ENCODE results near the gene BICD1. TPM values are rescaled to one million over a fixed set of nuclear protein-coding genes. Genes with fewer than 3 reads are reported as not detected.

BICD1 gene
- total RNA-seq, 1 donor from 2014 or later = 33.8 TPM

DNA sequence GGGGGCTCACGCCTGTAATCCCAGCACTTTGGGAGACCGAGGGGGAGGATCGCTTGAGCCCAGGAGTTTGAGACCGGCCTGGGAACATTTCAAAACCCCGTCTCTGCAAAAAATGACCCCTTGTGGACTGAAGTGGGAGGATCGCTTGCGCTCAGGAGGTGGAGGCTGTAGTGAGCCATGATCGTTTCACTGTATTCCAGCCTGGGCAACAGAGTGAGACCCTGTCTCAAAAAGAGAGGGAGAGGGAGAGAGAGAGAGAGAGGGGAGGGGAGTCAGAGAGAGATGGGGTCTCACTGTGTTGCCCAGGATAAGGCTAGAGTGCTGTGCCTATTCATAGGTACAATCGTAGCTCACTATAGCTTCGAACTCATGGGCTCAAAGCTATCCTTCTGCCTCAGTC lies 295.5 kb downstream of the BICD1 start:
- H3K36me3 ChIP-seq = no peaks in the 10 kb centered on the region
- no peak overlapping the region for H3K27ac ChIP-seq
- H3K4me3 ChIP-seq = no peak overlapping the region
- intact Hi-C loops (cut with DNase I) = loop anchor here (5.0 kb wide), 1 partner anchor 45 kb away; no protein-coding TSS in a partner anchor
- no peaks in the 10 kb centered on the region for H3K27me3 ChIP-seq
- TF ChIP-seq, protein P1, sequence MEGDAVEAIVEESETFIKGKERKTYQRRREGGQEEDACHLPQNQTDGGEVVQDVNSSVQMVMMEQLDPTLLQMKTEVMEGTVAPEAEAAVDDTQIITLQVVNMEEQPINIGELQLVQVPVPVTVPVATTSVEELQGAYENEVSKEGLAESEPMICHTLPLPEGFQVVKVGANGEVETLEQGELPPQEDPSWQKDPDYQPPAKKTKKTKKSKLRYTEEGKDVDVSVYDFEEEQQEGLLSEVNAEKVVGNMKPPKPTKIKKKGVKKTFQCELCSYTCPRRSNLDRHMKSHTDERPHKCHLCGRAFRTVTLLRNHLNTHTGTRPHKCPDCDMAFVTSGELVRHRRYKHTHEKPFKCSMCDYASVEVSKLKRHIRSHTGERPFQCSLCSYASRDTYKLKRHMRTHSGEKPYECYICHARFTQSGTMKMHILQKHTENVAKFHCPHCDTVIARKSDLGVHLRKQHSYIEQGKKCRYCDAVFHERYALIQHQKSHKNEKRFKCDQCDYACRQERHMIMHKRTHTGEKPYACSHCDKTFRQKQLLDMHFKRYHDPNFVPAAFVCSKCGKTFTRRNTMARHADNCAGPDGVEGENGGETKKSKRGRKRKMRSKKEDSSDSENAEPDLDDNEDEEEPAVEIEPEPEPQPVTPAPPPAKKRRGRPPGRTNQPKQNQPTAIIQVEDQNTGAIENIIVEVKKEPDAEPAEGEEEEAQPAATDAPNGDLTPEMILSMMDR (IDR thresholded peaks at IDR 0.05) = no peak
- no peaks in the 10 kb centered on the region for H3K4me1 ChIP-seq
- no peak for DNase-seq (ENCODE audit: low spot score in 2 of 2)
- no peaks in the 10 kb centered on the region for H3K9me3 ChIP-seq

DNA sequence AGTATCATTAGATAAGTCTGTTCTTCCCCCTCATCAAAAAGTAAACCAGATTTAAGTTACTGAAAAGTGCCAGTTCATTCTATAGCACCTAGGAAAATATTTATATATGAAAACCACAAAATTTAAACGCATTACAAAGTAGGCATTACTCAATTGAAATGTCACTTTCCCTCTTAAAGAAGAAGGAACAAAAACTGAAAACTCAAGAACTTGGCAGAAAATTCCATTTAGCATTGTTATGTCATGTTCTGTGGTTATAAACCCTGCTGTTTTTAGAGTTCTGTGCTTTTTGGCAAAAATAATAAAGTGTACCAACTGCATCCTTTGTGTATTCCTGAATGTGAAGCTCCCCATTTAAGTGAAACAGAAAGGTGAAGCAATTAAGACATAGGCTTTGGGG lies 296.3 kb downstream of the BICD1 start:
- intact Hi-C loops (cut with DNase I) = loop anchor here (5.0 kb wide), 1 partner anchor 44 kb away; no protein-coding TSS in a partner anchor
- no peaks in the 10 kb centered on the region for H3K36me3 ChIP-seq
- no peak overlapping the region for H3K4me3 ChIP-seq
- TF ChIP-seq, protein P1 (IDR thresholded peaks at IDR 0.05) = no peak
- H3K27ac ChIP-seq = no peak overlapping the region
- no peaks in the 10 kb centered on the region for H3K27me3 ChIP-seq
- no peaks in the 10 kb centered on the region for H3K4me1 ChIP-seq
- no peaks in the 10 kb centered on the region for H3K9me3 ChIP-seq
- no peak for DNase-seq (ENCODE audit: low spot score in 2 of 2)

DNA sequence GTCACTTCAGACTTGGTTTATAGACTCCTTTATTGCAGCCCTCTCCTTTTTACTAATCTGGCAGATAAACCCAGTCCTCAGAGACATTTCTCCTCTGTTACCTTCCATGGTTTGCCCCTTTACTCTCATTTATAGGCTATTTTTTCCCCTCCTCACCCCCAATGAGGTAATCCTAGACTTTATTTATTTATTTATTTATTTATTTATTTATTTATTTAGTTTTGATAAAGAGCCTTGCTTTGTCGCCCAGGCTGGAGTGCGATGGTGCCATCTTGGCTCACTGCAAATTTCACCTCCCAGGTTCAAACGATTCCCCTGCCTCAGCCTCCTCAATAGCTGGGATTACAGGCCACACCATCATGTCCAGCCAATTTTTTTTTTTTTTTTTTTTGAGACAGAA lies 301.1 kb downstream of the BICD1 start:
- H3K4me1 ChIP-seq = no peaks in the 10 kb centered on the region
- no peak for DNase-seq (ENCODE audit: low spot score in 2 of 2)
- no peak overlapping the region for H3K4me3 ChIP-seq
- H3K27me3 ChIP-seq = no peaks in the 10 kb centered on the region
- intact Hi-C loops (cut with DNase I) = no loop called here
- H3K36me3 ChIP-seq = no peaks in the 10 kb centered on the region
- H3K27ac ChIP-seq = no peak overlapping the region
- TF ChIP-seq, protein P1 (IDR thresholded peaks at IDR 0.05) = no peak
- H3K9me3 ChIP-seq = no peaks in the 10 kb centered on the region

DNA sequence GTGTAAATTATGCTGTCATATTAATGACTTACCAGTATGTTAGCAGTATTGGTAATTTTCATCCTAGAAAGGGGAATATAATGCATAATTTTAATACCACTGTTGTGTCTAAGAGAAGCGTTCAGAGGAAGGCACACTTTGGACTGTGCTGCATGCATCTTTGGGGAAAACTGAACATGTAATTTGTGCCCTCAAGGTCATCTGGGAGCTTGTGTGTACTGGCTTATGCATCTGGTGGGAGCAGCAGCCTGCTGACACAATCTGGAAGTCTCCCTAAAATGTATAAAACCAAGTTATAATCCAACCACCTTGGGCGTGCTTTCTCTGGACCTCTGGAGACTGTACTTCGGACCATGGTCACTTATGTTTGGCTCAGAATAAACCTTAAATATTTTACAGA lies 306.8 kb downstream of the BICD1 start:
- H3K9me3 ChIP-seq = no peaks in the 10 kb centered on the region
- no peak for DNase-seq (ENCODE audit: low spot score in 2 of 2)
- no peak overlapping the region for H3K4me3 ChIP-seq
- no peaks in the 10 kb centered on the region for H3K36me3 ChIP-seq
- no peaks in the 10 kb centered on the region for H3K27me3 ChIP-seq
- no peaks in the 10 kb centered on the region for H3K4me1 ChIP-seq
- intact Hi-C loops (cut with DNase I) = no loop called here
- TF ChIP-seq, protein P1 (IDR thresholded peaks at IDR 0.05) = no peak
- no peak overlapping the region for H3K27ac ChIP-seq

DNA sequence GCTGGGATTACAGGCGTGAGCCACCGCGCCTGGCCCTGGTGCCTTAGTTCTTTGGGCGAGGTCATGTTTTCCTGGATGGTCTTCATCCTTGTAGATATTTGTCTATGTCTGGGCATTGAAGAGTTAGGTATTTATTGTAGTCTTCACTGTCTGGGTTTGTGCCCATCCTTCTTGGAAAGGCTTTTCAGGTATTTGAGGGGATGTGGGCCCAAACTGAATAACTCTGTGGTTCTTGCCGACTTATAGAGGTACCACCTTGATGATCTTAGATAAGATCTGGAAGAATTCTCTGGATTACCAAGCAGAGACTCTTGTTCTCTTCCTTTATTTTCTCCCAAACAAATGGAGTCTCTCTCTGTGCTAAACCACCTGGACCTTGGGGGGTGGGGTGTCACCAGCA lies 311.6 kb downstream of the BICD1 start:
- H3K27ac ChIP-seq = no peak overlapping the region
- no peaks in the 10 kb centered on the region for H3K4me1 ChIP-seq
- H3K36me3 ChIP-seq = no peaks in the 10 kb centered on the region
- H3K9me3 ChIP-seq = no peaks in the 10 kb centered on the region
- intact Hi-C loops (cut with DNase I) = no loop called here
- TF ChIP-seq, protein P1 (IDR thresholded peaks at IDR 0.05) = no peak
- no peak for DNase-seq (ENCODE audit: low spot score in 2 of 2)
- H3K27me3 ChIP-seq = no peaks in the 10 kb centered on the region
- no peak overlapping the region for H3K4me3 ChIP-seq

DNA sequence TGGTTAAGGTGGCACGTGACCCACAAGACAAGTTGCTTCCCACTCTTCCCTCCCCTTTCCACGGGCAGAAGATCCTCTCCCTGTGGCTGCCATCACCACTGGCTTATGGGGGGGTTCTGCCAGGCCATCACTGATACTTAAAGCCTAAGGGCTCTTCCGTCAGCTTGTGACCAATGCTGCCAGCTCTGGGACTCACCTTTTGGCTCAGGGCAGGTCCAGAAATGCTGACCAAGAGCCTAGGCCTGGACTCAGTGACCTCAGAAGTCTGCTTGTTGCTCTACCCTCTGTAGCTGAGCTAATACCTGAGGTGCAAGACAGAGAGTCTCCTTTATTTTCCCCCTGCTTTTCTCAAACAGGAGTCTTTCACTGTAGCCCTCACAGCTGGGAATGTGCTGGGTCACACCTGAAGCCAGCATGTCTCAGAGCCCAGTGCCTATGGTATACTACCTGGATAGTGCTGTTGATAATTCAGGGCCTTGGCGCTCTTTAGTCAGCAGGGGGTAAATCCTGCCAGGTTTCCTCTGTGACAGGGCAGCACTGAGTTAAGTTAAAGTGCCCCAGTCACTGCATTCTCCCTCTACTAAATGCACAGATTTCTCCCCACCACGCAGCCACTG lies 312.4 kb downstream of the BICD1 start:
- TF ChIP-seq, protein P1 (IDR thresholded peaks at IDR 0.05) = no peak
- Histone ChIP-seq H3K27me3 (no peaks in the 10 kb centered on the region), H3K4me3 (no peak overlapping the region), H3K4me1 (no peaks in the 10 kb centered on the region), H3K27ac (no peak overlapping the region), H3K9me3 (no peaks in the 10 kb centered on the region), H3K36me3 (no peaks in the 10 kb centered on the region)
- intact Hi-C loops (cut with DNase I) = no loop called here
- no peak for DNase-seq (ENCODE audit: low spot score in 2 of 2)

Data from ascending aorta (tissue), 2 donors.